PC-3 (cell line): ENCODE measurements around the gene CASZ1. TPM values are rescaled to one million over a fixed set of nuclear protein-coding genes. Genes with fewer than 3 reads are reported as not detected.

Experiments
- ATAC-seq: fragments of 200-7000 bp; cut with Tn5 transposase; 2 replicates; pipeline ENCODE4 v1.9.1; 2020; ENCODE audit warnings: mild to moderate bottlenecking, moderate library complexity
- BruUV-seq: library from RNA; stranded (reverse); fragments of 400-500 nt; replicated peaks from 2 replicates; lab custom pipeline; 2021; lab: Mats Ljungman, UMichigan
- CTCF ChIA-PET: fragments of 300-600 bp; sonication (Branson Sonifier 250); formaldehyde crosslinking; loops from one replicate; lab custom pipeline; 2022; ENCODE audit warnings: antibody characterized with exemption; lab: Charles Lee
- POLR2A ChIA-PET: fragments of 300-600 bp; sonication (Branson Sonifier 250); formaldehyde crosslinking; loops from one replicate; lab custom pipeline; 2022; ENCODE audit warnings: antibody characterized with exemption; ENCODE audit not compliant: unreplicated experiment; lab: Charles Lee
- DNase-seq: peaks from one replicate; pipeline ENCODE4 v3.0.0-alpha.2; 2015
- H2AFZ ChIP-seq: fragments of 300-600 bp; sonication (generic); 2 replicates; pipeline ENCODE4 v1.6.0; 2016; ENCODE audit warnings: antibody characterized with exemption, low read length
- H3F3A ChIP-seq: fragments of 300-600 bp; sonication (generic); one replicate; pipeline ENCODE4 v1.6.0; 2017; ENCODE audit warnings: antibody characterized with exemption, low read length, control low read depth, mild to moderate bottlenecking; ENCODE audit not compliant: unreplicated experiment
- H3K27ac ChIP-seq: fragments of 300-600 bp; sonication (generic); 2 replicates; pipeline ENCODE4 v1.5.1; 2016; ENCODE audit warnings: mild to moderate bottlenecking, low read length
- H3K27me3 ChIP-seq: fragments of 300-600 bp; sonication (generic); 2 replicates; pipeline ENCODE4 v1.6.1; 2016; ENCODE audit warnings: low read length, mixed read lengths
- H3K36me3 ChIP-seq: fragments of 300-600 bp; sonication (generic); 2 replicates; pipeline ENCODE4 v1.6.1; 2016; ENCODE audit warnings: low read depth, mixed run types, low read length, mixed read lengths
- H3K4me1 ChIP-seq: fragments of 300-600 bp; sonication (generic); 2 replicates; pipeline ENCODE4 v1.5.1; 2016; ENCODE audit warnings: low read length; ENCODE audit not compliant: insufficient read depth
- H3K4me2 ChIP-seq: fragments of 300-600 bp; sonication (generic); 2 replicates; pipeline ENCODE4 v1.6.0; 2016; ENCODE audit warnings: low read length
- H3K4me3 ChIP-seq: fragments of 300-600 bp; sonication (generic); 2 replicates; pipeline ENCODE4 v1.5.1; 2016; ENCODE audit warnings: mild to moderate bottlenecking, low read length, mixed read lengths
- H3K79me2 ChIP-seq: fragments of 300-600 bp; sonication (generic); 2 replicates; pipeline ENCODE4 v1.6.1; 2017; ENCODE audit warnings: low read length, mixed read lengths
- H3K9ac ChIP-seq: fragments of 300-600 bp; sonication (generic); 2 replicates; pipeline ENCODE4 v1.6.0; 2016; ENCODE audit warnings: mild to moderate bottlenecking, low read length
- H3K9me2 ChIP-seq: fragments of 300-600 bp; sonication (generic); replicated peaks from 2 replicates; pipeline ENCODE4 v1.6.1; 2016; ENCODE audit warnings: mixed run types, low read length, mixed read lengths
- H3K9me3 ChIP-seq: fragments of 300-600 bp; sonication (generic); 2 replicates; pipeline ENCODE4 v1.6.1; 2016; ENCODE audit warnings: low read length, mixed read lengths
- H4K20me1 ChIP-seq: fragments of 300-600 bp; sonication (generic); 2 replicates; pipeline ENCODE4 v1.6.1; 2016; ENCODE audit warnings: low read length, mixed read lengths
- EZH2 ChIP-seq: fragments of 300-600 bp; sonication (generic); IDR thresholded peaks from one replicate; pipeline ENCODE4 v1.6.1; 2017; ENCODE audit warnings: antibody characterized with exemption, mild to moderate bottlenecking, low read length; ENCODE audit not compliant: unreplicated experiment
- EZH2phosphoT487 ChIP-seq: fragments of 300-600 bp; sonication (generic); IDR thresholded peaks from 2 replicates; pipeline ENCODE4 v1.6.1; 2018; ENCODE audit warnings: mild to moderate bottlenecking, antibody characterized with exemption, low read length, borderline replicate concordance
- intact Hi-C: fragments of 100-400 bp; cut with micrococcal nuclease; formaldehyde crosslinking; loops from 2 replicates; pipeline ENCODE4 v1.9.0; 2023
- total RNA-seq: library from RNA; depleted of rRNA; stranded (reverse); fragments of >200 nt; gene quantifications from 2 replicates; pipeline ENCODE4 v1.2.3, GENCODE V29; 2014
- TF ChIP-seq, protein P1 (sequence below): fragments of 300-600 bp; sonication (generic); conservative IDR thresholded peaks from 2 replicates; pipeline ENCODE4 v1.5.1; 2017; ENCODE audit warnings: antibody characterized with exemption, low read depth, mild to moderate bottlenecking, low read length

Gene CASZ1
- total RNA-seq, 1 experiment from 2014 or later, result 12.8 TPM

DNA sequence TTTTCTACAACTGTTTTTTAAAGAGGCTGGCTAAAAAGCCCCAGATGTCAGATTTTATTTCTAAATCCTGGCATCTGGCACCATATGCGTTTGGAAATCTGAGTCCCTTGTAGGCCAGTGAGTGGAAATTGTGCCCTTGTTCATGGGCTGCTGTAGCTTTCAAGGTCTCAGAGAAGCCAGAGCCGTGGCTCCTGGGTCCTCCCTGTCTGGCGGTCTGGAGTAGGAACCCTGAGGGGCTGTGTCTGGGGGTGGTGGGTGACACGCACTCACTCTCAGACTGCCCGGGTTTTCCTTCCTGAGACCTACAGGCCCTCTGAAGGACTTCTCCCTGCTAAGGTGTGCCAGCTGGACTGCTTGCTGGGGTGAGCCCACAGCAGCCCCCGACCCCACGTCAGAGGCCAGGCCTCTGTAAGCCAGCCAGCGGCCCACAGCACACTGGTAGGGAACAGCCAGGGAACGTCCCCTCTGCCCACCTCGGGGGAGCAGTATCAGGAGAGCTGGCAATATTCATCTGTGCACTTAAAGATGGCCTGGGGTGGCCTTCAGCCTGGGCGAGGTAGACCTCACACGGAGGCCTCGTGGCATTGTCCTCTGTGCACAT lies 170.2 kb downstream of the CASZ1 start:
- H3K4me3 ChIP-seq, result no peak overlapping the region
- H3K9ac ChIP-seq, result no peak overlapping the region
- no peaks in the 10 kb centered on the region for H4K20me1 ChIP-seq
- no peaks in the 10 kb centered on the region; the same call in 1 of the 2 replicates for H3K36me3 ChIP-seq
- H3K27ac ChIP-seq, result no peak overlapping the region
- intact Hi-C loops, result no loop called here
- no peaks in the 10 kb centered on the region for H3K27me3 ChIP-seq
- no peak overlapping the region for H2AFZ ChIP-seq
- H3K79me2 ChIP-seq, result no peaks in the 10 kb centered on the region
- no peaks in the 10 kb centered on the region for H3K9me2 ChIP-seq
- no peak for TF ChIP-seq EZH2
- TF ChIP-seq, protein P1, sequence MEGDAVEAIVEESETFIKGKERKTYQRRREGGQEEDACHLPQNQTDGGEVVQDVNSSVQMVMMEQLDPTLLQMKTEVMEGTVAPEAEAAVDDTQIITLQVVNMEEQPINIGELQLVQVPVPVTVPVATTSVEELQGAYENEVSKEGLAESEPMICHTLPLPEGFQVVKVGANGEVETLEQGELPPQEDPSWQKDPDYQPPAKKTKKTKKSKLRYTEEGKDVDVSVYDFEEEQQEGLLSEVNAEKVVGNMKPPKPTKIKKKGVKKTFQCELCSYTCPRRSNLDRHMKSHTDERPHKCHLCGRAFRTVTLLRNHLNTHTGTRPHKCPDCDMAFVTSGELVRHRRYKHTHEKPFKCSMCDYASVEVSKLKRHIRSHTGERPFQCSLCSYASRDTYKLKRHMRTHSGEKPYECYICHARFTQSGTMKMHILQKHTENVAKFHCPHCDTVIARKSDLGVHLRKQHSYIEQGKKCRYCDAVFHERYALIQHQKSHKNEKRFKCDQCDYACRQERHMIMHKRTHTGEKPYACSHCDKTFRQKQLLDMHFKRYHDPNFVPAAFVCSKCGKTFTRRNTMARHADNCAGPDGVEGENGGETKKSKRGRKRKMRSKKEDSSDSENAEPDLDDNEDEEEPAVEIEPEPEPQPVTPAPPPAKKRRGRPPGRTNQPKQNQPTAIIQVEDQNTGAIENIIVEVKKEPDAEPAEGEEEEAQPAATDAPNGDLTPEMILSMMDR, result no peak
- TF ChIP-seq EZH2phosphoT487, result no peak
- no peaks in the 10 kb centered on the region for H3K4me1 ChIP-seq
- POLR2A ChIA-PET, result no interaction called here
- CTCF ChIA-PET, result no interaction called here
- H3F3A ChIP-seq, result no peaks in the 10 kb centered on the region
- no peaks in the 10 kb centered on the region for H3K9me3 ChIP-seq
- DNase-seq (no peak), ATAC-seq (no peak)
- no TSS peak for BruUV-seq
- H3K4me2 ChIP-seq, result no peak overlapping the region

DNA sequence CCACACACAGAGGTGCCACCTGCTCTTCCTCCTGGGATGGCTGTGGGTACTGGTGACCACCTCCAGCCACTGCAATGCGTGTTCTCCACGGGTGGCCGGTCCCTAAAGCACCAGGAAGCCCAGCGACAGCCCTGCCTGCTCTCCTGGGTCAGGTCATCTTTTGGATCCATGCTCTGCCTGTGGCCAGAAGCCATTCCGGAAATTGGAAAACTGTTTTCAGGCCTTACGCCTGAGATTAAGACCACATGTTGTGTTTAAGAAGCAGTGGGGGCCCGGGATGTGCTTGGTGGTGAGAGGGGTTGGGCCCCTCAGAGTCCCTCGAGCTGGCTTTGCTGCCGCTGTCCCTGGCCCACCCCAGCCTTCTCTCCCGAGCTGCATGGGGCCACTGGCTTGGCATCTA lies 170.9 kb downstream of the CASZ1 start:
- Histone ChIP-seq H3K9ac (no peak overlapping the region), H3K79me2 (no peaks in the 10 kb centered on the region), H3K27ac (no peak overlapping the region), H3K4me3 (no peak overlapping the region), H3K27me3 (no peaks in the 10 kb centered on the region), H3K9me3 (no peaks in the 10 kb centered on the region), H4K20me1 (no peaks in the 10 kb centered on the region), H3K9me2 (no peaks in the 10 kb centered on the region), H3F3A (no peaks in the 10 kb centered on the region), H3K4me1 (no peaks in the 10 kb centered on the region), H3K36me3 (no peaks in the 10 kb centered on the region; the same call in 1 of the 2 replicates), H3K4me2 (no peak overlapping the region), H2AFZ (no peak overlapping the region)
- TF ChIP-seq EZH2phosphoT487, result no peak
- TF ChIP-seq EZH2, result no peak
- TF ChIP-seq, protein P1, result no peak
- intact Hi-C loops, result no loop called here
- ChIA-PET POLR2A (no interaction called here), CTCF (no interaction called here)
- ATAC-seq, result no peak
- no TSS peak for BruUV-seq
- no peak for DNase-seq

DNA sequence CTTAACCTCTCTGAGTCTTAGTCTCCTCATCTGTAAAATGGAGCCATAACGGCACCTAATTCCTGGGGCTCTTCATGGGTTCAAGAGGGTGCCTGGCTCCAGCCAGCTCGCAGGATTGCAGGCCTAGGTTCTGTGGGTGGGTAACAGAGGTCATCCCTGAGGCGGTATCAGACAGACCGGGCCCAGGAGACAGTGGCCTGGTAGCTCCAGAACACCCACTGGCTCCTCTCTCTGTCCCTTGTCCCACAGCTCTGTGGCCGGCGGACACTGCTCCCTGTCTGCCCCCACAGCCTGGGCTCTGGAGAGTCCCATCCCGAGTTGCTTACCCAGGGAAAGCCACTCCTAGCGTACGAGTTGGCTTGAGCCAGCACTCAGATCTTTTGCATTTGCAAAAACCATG lies 171.4 kb downstream of the CASZ1 start:
- H3K4me2 ChIP-seq, result no peak overlapping the region
- no peak overlapping the region for H3K4me3 ChIP-seq
- ChIA-PET POLR2A (no interaction called here), CTCF (no interaction called here)
- no peaks in the 10 kb centered on the region for H3K79me2 ChIP-seq
- H3K27me3 ChIP-seq, result no peaks in the 10 kb centered on the region
- H3K9ac ChIP-seq, result no peak overlapping the region
- H3F3A ChIP-seq, result no peaks in the 10 kb centered on the region
- H3K4me1 ChIP-seq, result no peaks in the 10 kb centered on the region
- no peak overlapping the region for H2AFZ ChIP-seq
- no peaks in the 10 kb centered on the region for H3K36me3 ChIP-seq
- H3K9me3 ChIP-seq, result no peaks in the 10 kb centered on the region
- DNase-seq, result no peak
- no peak for ATAC-seq
- no peak overlapping the region for H3K27ac ChIP-seq
- H3K9me2 ChIP-seq, result no peaks in the 10 kb centered on the region
- no peaks in the 10 kb centered on the region for H4K20me1 ChIP-seq
- BruUV-seq, result no TSS peak
- intact Hi-C loops, result no loop called here
- no peak for TF ChIP-seq EZH2
- no peak for TF ChIP-seq EZH2phosphoT487
- TF ChIP-seq, protein P1, result no peak
